ENCODE data around the gene SVIL.
"Not testable (repeated sequence)": the region's sequence is repeated elsewhere in the genome, so short reads cannot be mapped to it uniquely, and the experiment has no call there.

Gene SVIL

DNA sequence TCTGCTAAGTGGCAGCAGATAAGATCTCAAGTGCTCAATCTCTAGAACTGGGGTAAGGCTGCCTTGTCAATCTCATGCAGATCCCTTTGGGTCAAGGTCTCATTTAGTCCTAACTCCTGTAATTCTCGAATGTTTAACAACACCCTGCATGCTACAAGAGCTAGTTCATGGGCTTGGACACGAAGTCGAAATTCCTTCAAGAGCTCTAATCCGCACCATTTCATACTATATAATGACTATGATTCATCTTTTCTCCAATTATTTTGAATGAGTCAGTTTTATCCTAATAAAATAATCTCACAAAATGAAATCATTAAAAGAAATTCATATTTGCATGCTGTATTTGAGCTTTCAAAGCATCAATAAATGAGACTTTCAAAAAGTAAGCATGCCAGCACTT lies 119.7 kb downstream of the SVIL start:
- DNase-seq, result not testable (repeated sequence)

DNA sequence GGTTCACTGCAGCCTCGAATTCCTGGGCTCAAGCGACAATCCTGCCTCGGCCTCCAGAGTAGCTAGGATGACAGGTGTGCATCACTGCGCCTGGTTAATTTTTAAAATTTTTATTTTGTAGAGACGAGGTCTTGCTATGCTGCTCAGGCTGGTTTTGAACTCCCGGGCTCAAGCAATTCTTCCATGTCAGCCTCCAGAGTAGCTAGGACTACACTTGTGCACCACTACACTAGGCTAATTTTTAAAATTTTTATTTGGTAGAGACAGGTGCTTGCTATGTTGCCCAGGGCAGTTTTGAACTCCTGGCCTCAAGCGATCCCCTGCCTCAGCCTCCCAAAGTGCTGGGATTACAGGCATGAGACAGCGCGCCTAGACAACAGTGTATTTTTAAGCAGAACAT lies 120.5 kb downstream of the SVIL start:
- no peak for DNase-seq

DNA sequence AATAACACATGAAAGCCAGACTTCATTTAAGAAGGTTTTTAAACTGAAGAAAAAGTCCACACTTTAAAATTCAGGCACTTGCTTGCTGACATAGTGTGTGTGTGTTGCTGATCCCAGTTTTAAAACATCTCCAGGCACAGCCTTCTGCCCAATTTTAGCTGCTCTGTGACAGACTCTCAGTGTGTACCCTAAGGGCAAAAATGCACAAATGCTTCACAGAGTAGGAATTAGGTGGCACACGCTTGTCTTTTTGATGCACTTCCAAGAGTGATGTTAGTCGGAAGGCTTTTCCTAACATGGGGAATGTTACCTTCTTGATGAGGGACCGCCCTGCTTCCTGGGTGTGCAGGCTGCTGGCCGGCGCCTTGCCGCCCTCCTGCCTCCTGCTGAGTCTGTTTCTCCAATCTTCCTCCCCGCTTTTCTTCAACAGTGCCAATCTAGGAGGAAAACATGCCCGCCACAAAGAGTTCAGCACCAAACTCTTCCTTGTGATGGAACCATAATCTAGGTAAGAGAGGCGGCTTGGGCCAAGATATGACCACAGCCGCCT lies 122.3 kb downstream of the SVIL start:
- DNase-seq, result no peak

DNA sequence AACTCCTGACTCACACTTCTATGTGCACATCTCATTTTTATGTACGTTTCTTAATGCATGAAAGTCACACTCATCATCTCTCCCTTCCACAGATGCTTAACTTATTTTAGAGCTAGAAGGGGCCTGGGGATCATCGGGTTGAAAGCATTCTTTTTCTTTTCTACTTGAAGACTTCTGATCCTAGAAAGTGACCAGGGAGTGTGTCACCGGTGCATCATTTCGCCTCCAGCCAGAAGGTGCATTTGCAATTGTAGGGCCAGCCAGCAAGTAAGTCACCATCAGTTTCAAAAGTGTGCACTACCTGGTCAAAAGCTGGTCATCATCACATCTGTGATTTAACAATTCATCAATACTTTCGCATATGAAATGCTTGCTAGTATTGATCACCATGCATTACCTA lies 123.0 kb downstream of the SVIL start:
- not testable (repeated sequence) for DNase-seq

DNA sequence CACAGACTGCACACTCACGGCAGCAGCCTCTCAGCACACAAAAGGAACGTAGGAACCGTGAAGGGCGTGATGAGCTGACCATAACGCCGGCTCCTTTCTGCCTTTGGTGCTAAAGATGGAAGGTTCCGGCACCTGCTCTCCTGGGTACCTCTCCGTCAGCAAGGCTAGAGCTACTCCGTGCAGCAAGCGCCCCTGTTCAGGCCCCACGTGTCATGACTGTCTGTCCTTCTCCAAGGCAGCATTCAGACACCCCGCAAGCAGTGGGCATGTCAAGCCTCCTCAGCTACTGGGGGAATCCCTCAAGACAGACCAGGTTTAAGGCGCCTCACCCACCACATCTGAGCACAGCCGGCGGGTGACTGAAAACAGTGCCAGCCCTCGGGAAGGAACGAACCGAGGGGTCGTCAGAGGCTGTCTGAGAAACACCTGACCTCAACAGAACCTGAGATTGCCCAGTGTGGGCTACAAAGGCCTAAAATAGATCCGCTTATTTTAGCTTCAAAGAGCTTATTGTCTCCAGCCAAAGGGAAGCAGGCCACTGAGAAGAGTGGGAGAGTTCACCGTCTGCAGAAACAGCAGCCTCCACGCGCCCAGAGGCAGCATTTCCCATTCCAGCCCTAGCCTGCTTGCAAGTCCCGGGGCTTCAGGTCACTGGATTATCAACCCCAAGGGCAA lies 124.2 kb downstream of the SVIL start:
- not testable (repeated sequence) for DNase-seq

DNA sequence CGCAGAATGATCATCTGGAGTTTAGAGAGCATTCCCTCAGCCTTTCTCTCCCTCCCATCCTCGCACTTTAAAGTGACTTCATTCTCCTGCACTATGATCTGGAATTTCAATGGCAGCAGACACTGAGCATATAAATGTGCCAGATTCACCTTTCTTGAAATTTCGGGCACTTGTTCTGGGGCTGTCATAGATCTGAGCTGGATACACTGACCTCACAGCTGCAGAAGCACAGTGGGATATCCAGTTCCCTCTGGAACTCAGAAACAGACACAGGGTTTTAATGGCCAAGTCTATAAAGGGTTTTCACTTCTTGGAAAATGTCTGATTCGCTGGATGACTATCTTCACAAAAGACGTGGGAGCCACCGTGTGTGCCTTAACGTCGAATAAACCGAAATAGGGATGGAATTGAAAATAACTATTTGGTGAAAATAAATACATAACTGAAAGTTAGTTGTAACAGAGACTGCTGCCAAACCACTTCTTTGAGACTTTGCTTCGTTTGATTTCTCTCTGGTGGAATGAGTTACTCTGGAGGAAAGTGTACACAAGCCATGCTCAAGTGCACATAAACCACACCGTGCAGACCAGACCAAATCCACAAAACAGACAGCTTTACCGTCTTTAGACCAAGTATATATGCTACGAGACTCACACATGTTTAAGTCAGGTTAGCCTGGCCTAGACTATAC lies 126.1 kb downstream of the SVIL start:
- DNase-seq, result no peak

DNA sequence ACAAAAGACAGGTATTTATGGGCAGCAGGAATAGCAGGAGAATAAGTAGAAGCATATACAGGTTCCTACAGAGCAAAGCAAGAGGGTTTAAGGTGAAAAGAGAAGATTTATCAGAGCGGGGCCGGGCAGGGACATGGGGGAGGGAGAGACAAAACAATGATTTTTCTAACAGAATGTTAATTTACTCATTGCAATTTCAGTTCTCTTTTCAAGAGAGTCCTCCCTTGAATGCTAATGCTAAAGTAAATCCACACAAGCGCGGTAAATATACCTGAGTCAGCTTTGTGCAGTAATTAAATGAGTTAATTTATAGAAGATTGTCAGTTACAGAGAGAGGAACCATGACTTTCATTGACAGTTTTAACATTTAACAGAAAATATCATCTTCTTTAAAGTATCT lies 127.0 kb downstream of the SVIL start:
- not testable (repeated sequence) for DNase-seq

DNA sequence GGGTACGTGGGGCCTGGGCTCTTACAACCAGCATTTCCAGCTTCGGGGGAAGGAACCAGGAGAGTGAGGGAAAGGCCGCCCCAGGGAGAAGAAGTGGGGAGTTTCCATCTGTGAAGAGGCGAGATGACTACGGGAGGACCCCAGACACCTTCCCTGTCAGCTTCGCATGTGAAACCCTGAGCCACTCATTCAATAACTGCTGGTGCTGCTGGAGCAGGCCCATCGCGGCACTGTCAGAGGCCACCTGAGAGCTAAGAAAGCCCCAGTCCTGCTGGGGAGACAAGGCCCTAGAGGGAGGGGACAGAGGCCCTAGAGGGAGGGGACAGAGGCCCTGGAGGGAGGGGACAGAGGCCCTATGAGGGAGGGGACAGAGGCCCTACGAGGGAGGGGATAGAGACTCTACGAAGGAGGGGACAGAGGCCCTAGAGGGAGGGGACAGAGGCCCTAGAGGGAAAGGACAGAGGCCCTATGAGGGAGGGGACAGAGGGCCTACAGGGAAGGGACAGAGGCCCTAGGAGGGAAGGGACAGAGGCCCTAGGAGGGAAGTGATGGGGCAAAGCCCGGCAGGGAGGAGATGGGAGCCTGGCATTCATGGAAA lies 128.3 kb downstream of the SVIL start:
- DNase-seq, result not testable (repeated sequence)

DNA sequence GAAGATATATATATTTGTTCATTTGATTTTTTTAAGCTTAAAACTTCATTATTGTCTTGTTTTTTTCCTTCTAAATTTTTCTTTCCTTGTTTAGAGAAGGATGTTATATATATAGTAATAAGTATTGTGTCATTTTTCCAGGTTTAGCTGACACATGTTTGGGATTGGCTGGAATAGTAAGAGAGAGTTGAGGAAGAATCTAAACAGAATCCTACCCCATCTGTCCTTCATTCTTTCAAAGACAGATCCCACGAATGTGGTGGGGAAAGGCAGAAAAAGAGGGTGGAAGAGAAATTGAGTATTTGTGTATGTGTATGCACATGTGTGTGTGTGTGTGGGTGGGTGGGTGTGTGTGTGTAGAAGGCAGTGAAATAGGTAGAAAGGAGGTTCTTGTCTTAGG lies 132.4 kb downstream of the SVIL start:
- no peak for DNase-seq

DNA sequence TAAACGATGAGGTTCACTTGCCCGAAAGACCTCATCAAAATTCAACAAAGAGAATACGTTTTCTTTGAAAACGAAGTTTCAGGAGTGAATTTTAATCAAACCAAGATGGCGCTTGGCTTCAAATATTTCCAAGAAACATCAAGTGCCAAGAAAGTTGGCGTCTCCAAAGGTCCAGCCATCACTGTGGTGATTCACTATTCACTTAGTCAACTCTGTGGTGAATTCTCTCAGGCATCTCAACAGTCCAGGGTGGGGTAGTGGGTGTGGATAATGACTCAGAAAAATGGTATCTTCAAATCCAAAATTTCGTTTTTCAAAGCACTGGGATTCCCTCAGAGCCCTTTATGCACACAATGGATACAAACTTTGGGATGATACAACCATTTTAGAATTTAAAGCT lies 133.1 kb downstream of the SVIL start:
- DNase-seq, result no peak

DNA sequence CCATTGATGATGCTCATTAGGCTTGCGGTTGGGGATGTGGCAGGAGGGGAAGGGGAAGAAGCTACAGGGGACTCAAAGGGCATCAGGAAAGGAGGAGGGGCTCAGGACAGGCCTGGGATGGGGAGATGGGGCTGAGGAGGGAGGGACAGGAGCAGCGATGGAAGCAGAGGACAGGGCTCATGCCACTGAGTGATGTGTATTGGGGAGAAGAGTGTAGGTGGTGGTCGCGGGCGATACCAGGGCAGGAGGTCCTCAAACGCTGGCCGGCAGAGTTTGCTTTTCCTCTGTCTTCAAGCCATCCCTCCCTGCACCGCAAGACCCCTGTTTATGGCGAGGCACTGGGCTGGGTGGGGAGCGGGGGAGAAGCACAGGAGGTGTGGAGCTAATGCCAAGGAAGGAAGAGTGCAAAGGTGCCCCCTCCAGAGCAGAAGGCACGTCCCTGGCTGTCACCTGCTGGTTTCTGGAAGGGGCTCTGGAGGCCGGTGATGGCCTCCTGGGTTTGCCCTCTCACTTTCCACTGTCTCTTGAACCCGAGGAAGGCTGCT lies 134.7 kb downstream of the SVIL start:
- no peak for DNase-seq

DNA sequence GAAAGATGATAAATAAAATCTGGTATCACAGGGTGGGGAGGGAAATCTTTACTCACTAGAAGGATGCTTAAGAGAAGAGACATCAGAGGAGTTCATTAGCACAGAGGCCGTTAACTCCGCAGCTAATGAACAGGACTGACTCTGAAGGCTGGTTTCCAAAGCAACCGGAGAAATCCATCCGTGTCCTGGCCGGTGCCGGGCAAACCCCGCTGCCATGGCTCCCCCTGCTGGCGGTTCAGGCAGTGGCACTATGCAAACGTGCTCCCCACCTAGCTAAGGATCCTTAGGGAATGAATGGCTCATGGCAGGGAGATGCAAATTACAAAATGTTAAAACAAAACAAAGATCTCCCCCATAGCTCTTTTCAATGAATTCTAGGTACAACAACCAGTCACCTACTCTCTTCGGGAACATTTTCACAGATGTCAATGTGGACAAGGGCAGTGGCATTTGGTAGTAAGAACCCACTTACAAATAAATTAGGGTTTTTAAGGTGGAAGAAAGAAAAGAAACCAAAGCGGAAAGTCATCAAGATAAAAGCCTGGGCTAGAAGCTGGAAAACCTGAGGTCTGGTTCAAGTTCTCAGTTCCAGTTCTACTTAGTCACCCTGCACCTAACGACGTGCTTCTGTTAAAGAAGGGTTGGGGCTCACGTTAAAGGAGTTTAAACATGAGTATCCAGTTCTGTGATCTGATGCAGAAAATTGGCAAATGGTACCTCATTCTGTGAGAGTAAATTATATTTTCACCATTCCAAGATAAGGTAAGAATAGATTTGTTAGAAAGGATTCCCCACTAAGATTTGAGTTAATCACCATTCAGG lies 138.2 kb downstream of the SVIL start:
- peak in 4 of 5 experiments; percentile 15 to 44 (median 40) for DNase-seq

DNA sequence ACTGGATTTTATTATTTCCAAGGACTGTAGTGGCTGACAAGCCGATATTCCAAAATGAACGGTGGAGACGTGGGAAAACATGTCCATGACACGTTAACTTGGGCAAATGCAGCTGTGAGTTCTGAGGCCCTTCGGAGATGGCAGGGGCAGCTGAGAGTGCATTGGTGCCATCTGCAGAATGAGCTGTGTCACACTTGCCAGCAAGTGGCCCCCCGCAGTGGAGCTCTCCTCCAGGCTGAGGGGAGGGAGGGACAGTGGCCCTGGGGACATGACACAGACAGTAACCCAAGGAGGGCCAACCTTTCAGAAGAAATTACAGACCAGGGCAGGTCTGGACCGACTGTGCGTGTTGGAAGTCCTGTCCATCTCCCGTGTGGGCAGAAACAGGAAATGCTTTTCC lies 139.4 kb downstream of the SVIL start:
- no peak for DNase-seq

DNA sequence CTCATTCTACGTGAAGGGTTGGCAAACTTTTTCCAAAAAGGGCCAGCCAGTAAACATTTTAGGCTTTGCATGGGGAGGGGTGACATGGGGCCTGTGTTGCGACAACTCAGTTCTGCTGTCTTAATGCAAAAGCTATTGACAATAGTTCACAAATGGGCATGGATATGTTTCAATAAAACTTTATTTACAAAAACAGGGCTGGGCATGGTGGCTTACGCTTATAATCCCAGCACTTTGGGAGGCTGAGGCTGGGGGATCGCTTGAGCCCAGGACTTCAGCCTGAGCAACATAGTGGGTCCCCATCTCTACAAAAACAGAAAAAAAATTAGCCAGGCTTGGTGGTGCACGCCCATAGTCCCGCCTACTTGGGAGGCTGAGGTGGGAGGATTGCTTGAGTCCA lies 141.1 kb downstream of the SVIL start:
- no peak for DNase-seq

DNA sequence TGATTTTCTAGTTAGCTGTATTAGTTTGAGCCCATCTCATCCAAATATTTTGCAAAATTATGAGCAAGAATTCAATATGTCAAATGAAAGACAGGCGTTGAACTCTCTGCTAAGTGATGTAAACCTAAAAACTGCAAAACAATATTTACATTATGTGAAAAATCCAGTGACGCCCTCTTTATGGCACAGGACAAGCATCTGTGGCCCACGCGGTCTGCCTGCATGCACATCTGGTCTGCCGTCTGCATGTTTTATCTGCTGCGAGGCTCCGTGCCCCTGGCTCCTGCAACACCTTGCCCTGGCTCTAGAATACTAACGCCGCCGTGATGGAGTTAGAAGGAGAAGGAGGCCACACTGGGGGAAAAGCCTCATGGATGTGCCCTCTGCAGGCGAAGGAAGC lies 142.0 kb downstream of the SVIL start:
- no peak for DNase-seq

DNA sequence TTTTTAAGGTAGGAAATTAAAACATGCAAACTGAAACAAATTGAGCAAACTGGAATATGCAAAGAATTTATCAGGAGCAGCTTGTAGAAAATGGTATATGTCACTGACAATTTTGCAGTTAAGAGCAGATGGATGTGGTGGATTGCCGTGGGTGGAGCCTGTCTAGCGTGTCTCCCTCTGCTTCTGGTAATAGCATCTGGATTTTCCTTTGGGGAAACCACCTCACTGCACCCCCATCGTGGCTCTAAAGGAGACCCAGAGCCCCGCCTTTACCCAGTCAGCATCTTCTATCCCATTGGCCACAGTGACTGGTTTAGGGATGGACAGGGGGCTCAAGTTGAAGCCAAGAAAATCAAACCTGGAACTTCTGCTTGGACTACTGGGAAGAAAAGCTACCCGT lies 142.9 kb downstream of the SVIL start:
- DNase-seq, result no peak

DNA sequence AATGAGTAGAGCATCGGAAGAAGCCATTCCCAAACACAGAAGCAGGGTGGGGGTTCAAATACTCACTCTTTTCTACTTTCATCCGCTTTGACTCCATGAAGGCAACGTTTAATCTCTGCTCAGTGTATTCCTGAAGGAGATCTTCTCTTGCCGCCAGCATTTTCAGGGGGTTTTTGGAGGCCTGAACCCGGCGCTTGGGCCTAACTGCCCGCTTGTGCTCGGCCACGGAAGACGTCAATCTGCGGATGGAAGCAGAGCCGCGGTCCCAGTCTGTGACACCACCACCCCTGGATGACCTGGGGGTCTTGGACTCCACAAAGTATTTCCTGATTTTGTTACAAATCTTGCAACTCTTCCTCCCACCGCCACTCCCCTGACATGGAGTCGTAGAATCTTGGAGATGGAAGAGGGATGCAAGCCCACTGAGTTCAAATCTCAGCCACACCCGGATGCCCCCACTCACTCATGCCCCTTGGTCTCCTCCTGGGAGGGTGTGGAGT lies 143.9 kb downstream of the SVIL start:
- DNase-seq, result not testable (repeated sequence)

DNA sequence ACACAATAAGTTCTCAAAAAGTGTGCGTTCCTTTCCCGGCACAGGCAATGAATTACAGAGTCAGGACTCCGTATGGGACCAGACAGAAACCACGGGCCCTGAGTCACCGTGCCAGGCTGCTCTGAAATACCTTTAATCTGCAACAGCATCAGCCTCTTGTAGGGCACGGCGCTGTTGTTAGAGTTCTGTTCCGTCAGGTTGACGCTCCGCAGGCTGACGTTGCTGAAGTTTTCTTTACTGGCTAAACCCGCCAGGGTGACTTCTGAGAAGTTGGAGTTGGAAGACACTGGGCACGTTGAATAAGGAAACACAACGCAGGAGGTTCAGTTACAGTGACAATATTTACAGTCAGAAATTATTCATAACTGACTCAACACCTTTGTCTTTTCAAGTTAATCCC lies 146.3 kb downstream of the SVIL start:
- DNase-seq, result peak in 1 of 5 experiments; percentile 30

DNA sequence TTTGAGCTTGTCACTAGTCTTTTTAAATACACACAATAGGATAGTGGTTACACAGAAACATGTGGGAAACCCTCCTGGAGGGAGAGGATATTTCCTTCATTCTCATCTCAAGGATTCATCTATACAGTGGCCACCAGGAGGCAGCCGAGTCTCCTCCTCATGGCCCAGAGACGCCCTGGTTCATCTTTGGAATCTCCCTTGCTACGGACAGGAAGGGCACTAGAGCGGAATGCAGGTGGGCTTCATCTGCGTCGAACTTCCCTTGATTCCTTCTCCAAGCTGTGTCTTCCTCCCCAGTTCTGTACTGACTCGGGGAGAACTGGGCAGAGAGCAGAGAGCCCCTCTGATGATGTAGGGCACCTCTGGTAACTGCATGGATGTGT lies 146.9 kb downstream of the SVIL start:
- not testable (repeated sequence) for DNase-seq

DNA sequence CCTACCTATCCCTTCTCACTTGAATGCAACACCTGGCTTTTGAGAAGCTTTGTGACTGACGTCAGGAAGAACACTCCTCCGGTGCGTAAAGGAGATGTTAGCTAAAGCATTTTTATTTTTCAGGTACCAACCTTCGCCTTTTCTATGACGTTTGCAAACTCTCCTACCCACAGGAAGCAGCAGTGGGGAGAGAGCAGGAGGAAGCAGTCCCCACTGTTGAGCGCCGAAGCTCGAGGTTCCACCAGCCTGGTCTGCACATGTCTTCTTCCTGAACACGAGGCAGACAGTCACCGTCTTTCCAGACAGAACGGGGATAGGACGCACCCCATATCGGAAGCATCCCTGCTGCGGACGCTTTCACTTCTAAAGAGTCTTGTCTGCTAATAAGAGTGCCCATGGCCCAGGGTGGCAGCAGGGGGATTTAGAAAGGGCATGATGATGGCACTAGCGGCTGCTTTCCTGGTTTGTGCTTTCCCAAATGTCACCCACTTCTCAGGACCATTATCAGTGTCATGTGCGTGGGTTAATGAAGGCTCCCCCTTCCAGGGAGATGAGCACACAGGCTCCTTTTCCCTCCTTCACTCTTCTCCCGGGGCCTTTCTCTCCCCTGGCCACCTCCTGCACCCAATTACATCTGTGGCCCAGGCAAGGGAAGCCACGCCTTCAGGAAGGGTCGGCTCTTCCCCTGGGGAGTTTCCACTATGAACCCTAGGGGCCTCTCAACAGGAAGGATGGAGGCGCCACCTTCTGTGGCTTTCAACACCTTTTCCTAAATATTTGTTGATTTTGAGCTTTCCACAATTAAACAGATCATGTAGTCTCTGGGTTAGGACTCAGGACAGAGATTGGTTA lies 147.5 kb downstream of the SVIL start:
- DNase-seq, result peak in 1 of 5 experiments; percentile 22

DNA sequence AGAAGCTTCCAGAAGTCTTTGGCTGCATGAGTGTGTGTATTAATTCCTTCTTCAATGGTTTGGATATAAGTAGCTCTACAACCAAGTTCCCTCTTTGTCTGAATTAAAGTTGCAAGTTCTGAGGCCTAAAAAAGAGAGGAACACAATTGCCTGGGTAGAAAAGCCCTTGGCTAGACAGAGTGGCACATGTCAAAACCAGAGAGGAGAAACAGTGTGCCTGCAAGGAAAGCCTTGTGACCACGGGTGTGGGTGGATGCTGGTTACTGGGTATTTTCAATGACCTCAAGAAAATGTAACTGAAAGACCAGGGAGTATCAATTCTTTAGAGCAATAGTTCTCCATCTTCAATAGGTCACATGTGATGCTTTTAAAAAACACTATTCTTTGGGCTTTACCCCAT lies 148.3 kb downstream of the SVIL start:
- no peak for DNase-seq

Data from T-helper 2 cell (primary cell).